Memory B cell (primary cell): ENCODE results near the gene PROC.
A peak's percentile ranks its signal among the peaks of the same experiment; 100 is the strongest.

Experiments
- ATAC-seq: fragments of 150-1000 bp; cut with Tn5 transposase; 2 replicates; pipeline ENCODE4 v1.10.0; 2021; ENCODE audit warnings: low read depth, mild to moderate bottlenecking, moderate library complexity
- DNase-seq, 2 donors: peaks; one replicate each; pipeline ENCODE4 v3.0.0; 2022; ENCODE audit warnings: low spot score in 2 of 2
- H3K27ac Mint-ChIP-seq: one replicate; pipeline ENCODE4 v1.8.0; 2022; ENCODE audit warnings: mild to moderate bottlenecking, moderate library complexity, mixed read lengths
- H3K27me3 Mint-ChIP-seq: one replicate; pipeline ENCODE4 v1.8.0; 2022; ENCODE audit warnings: mixed read lengths
- H3K36me3 Mint-ChIP-seq: one replicate; pipeline ENCODE4 v1.8.0; 2022; ENCODE audit warnings: mild to moderate bottlenecking, mixed read lengths
- H3K4me1 Mint-ChIP-seq: one replicate; pipeline ENCODE4 v1.8.0; 2022; ENCODE audit warnings: mixed read lengths
- H3K4me3 Mint-ChIP-seq: one replicate; pipeline ENCODE4 v1.8.0; 2022; ENCODE audit warnings: mild to moderate bottlenecking, moderate library complexity, mixed read lengths
- H3K9me3 Mint-ChIP-seq: one replicate; pipeline ENCODE4 v1.8.0; 2022; ENCODE audit warnings: mixed read lengths

Gene PROC

GRCh38 chr2:127423880-127424279, 5.7 kb downstream of the PROC start:
- peak overlapping the region; percentile 55 for H3K4me3 Mint-ChIP-seq
- peak; percentile 35 for ATAC-seq
- peaks cover 2% of the 10 kb centered on the region for H3K27me3 Mint-ChIP-seq
- no peaks in the 10 kb centered on the region for H3K9me3 Mint-ChIP-seq
- peaks cover 12% of the 10 kb centered on the region for H3K4me1 Mint-ChIP-seq
- no peaks in the 10 kb centered on the region for H3K36me3 Mint-ChIP-seq
- no peak for DNase-seq
- H3K27ac Mint-ChIP-seq: no peak overlapping the region

DNA sequence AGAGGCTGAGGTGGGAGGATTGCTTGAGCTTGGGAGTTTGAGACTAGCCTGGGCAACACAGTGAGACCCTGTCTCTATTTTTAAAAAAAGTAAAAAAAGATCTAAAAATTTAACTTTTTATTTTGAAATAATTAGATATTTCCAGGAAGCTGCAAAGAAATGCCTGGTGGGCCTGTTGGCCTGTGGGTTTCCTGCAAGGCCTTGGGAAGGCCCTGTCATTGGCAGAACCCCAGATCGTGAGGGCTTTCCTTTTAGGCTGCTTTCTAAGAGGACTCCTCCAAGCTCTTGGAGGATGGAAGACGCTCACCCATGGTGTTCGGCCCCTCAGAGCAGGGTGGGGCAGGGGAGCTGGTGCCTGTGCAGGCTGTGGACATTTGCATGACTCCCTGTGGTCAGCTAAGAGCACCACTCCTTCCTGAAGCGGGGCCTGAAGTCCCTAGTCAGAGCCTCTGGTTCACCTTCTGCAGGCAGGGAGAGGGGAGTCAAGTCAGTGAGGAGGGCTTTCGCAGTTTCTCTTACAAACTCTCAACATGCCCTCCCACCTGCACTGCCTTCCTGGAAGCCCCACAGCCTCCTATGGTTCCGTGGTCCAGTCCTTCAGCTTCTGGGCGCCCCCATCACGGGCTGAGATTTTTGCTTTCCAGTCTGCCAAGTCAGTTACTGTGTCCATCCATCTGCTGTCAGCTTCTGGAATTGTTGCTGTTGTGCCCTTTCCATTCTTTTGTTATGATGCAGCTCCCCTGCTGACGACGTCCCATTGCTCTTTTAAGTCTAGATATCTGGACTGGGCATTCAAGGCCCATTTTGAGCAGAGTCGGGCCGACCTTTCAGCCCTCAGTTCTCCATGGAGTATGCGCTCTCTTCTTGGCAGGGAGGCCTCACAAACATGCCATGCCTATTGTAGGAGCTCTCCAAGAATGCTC, 6.6 kb downstream of the PROC start:
- DNase-seq (no peak), ATAC-seq (no peak)
- Mint-ChIP-seq H3K9me3 (no peaks in the 10 kb centered on the region), H3K27me3 (peaks cover 2% of the 10 kb centered on the region), H3K4me1 (peaks cover 12% of the 10 kb centered on the region), H3K36me3 (no peaks in the 10 kb centered on the region), H3K27ac (no peak overlapping the region), H3K4me3 (no peak overlapping the region)

DNA sequence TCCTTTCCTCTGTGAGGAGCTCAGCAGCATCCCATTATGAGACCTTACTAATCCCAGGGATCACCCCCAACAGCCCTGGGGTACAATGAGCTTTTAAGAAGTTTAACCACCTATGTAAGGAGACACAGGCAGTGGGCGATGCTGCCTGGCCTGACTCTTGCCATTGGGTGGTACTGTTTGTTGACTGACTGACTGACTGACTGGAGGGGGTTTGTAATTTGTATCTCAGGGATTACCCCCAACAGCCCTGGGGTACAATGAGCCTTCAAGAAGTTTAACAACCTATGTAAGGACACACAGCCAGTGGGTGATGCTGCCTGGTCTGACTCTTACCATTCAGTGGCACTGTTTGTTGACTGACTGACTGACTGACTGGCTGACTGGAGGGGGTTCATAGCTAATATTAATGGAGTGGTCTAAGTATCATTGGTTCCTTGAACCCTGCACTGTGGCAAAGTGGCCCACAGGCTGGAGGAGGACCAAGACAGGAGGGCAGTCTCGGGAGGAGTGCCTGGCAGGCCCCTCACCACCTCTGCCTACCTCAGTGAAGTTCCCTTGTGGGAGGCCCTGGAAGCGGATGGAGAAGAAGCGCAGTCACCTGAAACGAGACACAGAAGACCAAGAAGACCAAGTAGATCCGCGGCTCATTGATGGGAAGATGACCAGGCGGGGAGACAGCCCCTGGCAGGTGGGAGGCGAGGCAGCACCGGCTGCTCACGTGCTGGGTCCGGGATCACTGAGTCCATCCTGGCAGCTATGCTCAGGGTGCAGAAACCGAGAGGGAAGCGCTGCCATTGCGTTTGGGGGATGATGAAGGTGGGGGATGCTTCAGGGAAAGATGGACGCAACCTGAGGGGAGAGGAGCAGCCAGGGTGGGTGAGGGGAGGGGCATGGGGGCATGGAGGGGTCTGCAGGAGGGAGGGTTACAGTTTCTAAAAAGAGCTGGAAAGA, 7.6 kb downstream of the PROC start:
- Mint-ChIP-seq H3K27ac (no peak overlapping the region), H3K27me3 (peaks cover 2% of the 10 kb centered on the region), H3K9me3 (no peaks in the 10 kb centered on the region), H3K36me3 (no peaks in the 10 kb centered on the region), H3K4me1 (peaks cover 12% of the 10 kb centered on the region), H3K4me3 (no peak overlapping the region)
- no peak for ATAC-seq
- no peak for DNase-seq

GRCh38 chr2:127426501-127427354, 8.5 kb downstream of the PROC start:
- Mint-ChIP-seq H3K4me1 (peaks cover 12% of the 10 kb centered on the region), H3K9me3 (no peaks in the 10 kb centered on the region), H3K4me3 (no peak overlapping the region), H3K36me3 (no peaks in the 10 kb centered on the region), H3K27ac (no peak overlapping the region), H3K27me3 (peaks cover 2% of the 10 kb centered on the region)
- no peak for DNase-seq
- no peak for ATAC-seq

- Mint-ChIP-seq H3K36me3 (no peaks in the 10 kb centered on the region), H3K4me1 (peaks cover 6% of the 10 kb centered on the region), H3K9me3 (no peaks in the 10 kb centered on the region), H3K27ac (no peak overlapping the region), H3K4me3 (no peak overlapping the region), H3K27me3 (no peaks in the 10 kb centered on the region)
- ATAC-seq: no peak
- no peak for DNase-seq
Measured at GRCh38 chr2:127427376-127428056, 9.3 kb downstream of the PROC start.

- H3K27me3 Mint-ChIP-seq: no peaks in the 10 kb centered on the region
- no peaks in the 10 kb centered on the region for H3K9me3 Mint-ChIP-seq
- H3K4me3 Mint-ChIP-seq: no peak overlapping the region
- no peak for ATAC-seq
- H3K4me1 Mint-ChIP-seq: peaks cover 6% of the 10 kb centered on the region
- DNase-seq: no peak
- no peaks in the 10 kb centered on the region for H3K36me3 Mint-ChIP-seq
- no peak overlapping the region for H3K27ac Mint-ChIP-seq
Measured at GRCh38 chr2:127428057-127428814, 10.0 kb downstream of the PROC start.

GRCh38 chr2:127428815-127429109, 10.5 kb downstream of the PROC start:
- DNase-seq: no peak
- Mint-ChIP-seq H3K4me1 (peaks cover 3% of the 10 kb centered on the region), H3K27me3 (no peaks in the 10 kb centered on the region), H3K9me3 (no peaks in the 10 kb centered on the region), H3K4me3 (no peak overlapping the region), H3K36me3 (no peaks in the 10 kb centered on the region), H3K27ac (no peak overlapping the region)
- no peak for ATAC-seq

- DNase-seq (no peak), ATAC-seq (no peak)
- H3K9me3 Mint-ChIP-seq: no peaks in the 10 kb centered on the region
- H3K27me3 Mint-ChIP-seq: no peaks in the 10 kb centered on the region
- H3K36me3 Mint-ChIP-seq: no peaks in the 10 kb centered on the region
- H3K27ac Mint-ChIP-seq: no peak overlapping the region
- no peaks in the 10 kb centered on the region for H3K4me1 Mint-ChIP-seq
- H3K4me3 Mint-ChIP-seq: no peak overlapping the region
Measured at GRCh38 chr2:127429291-127429690, 11.1 kb downstream of the PROC start.

DNA sequence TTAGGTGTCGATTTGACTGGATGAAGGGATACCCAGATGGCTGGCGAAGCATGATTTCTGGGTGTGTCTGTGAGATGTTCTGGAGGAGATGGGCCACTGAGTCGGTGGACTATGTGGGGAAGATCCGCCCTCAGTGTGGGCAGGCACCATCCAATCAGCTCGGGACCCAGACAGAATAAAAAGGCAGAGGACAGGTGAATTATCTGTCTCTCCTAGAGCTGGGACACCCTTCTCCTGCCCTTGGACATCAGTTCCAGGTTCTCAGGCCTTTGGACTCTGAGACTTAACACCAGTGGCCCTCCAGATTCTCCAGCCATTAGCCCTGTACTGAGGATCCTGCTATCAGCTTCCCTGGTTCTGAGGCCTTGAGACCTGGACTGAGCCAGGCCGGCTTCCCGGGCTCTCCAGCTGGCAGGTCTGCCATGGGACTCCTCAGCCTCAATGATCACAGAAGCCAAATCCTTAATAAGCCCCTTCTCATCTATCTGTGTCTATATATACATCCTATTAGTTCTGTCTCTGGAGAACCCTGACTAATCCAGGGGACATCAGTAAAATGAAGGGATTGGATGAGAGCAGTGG, 11.7 kb downstream of the PROC start:
- no peaks in the 10 kb centered on the region for H3K27me3 Mint-ChIP-seq
- no peak for ATAC-seq
- H3K36me3 Mint-ChIP-seq: no peaks in the 10 kb centered on the region
- no peaks in the 10 kb centered on the region for H3K4me1 Mint-ChIP-seq
- no peak overlapping the region for H3K27ac Mint-ChIP-seq
- H3K9me3 Mint-ChIP-seq: no peaks in the 10 kb centered on the region
- DNase-seq: no peak
- no peak overlapping the region for H3K4me3 Mint-ChIP-seq

GRCh38 chr2:127431408-127432023, 13.3 kb downstream of the PROC start:
- Mint-ChIP-seq H3K9me3 (no peaks in the 10 kb centered on the region), H3K4me3 (no peak overlapping the region), H3K36me3 (no peaks in the 10 kb centered on the region), H3K27ac (no peak overlapping the region), H3K4me1 (no peaks in the 10 kb centered on the region), H3K27me3 (no peaks in the 10 kb centered on the region)
- DNase-seq (no peak), ATAC-seq (no peak)

DNA sequence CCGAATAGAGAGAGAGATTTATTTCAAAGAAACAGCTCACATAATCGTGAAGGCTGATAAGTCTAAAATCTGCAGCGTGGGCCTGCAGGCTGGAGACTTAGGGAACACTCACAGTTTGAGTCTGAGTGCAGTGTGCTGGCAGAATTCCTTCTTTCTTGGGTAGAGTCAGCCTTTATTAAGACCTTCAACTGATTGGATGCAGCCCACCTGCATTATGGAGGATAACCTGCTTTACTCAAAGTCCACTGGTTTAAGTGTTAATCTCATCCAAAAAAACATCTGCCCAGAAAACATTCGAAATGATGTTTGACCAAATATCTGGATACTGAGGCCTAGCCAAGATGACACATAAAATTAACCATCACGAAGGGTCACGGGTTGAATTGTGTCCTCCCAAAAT, 16.3 kb downstream of the PROC start:
- Mint-ChIP-seq H3K4me1 (no peaks in the 10 kb centered on the region), H3K27ac (no peak overlapping the region), H3K36me3 (no peaks in the 10 kb centered on the region), H3K4me3 (no peak overlapping the region), H3K9me3 (no peaks in the 10 kb centered on the region), H3K27me3 (no peaks in the 10 kb centered on the region)
- DNase-seq: no peak
- ATAC-seq: no peak

DNA sequence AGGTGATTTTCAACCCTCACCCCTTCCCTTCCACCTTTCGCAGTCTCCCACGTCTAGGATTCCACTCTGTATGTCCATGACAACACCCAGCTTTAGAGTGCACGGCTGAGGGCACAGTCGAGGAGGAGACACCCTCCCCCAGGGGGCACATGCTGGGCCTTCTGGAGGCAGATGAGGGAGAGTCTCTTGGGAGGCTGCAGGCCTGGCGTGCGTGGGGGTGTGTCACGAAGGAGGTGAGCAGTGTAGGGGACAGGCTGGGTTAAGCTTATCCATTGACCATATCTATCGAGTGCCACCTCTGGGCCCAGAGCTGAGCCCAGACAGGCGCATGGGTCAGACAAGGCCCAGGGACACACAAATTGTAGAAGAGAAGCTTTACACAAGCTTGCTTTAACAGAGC, 18.8 kb downstream of the PROC start:
- peaks cover 4% of the 10 kb centered on the region for H3K9me3 Mint-ChIP-seq
- peaks cover 4% of the 10 kb centered on the region for H3K36me3 Mint-ChIP-seq
- no peak overlapping the region for H3K27ac Mint-ChIP-seq
- no peaks in the 10 kb centered on the region for H3K4me1 Mint-ChIP-seq
- no peak overlapping the region for H3K4me3 Mint-ChIP-seq
- no peaks in the 10 kb centered on the region for H3K27me3 Mint-ChIP-seq
- DNase-seq: no peak
- no peak for ATAC-seq
